PC-9 (cell line): Measurements from ENCODE around the gene ATP2C1. TPM values are rescaled to one million over a fixed set of nuclear protein-coding genes. Genes with fewer than 3 reads are reported as not detected.

Source experiments
- BruUV-seq: library from RNA; stranded (reverse); fragments of 400-500 nt; replicated peaks from 2 replicates; lab custom pipeline; 2021; lab: Mats Ljungman, UMichigan
- CTCF ChIA-PET: fragments of 300-600 bp; sonication (Branson Sonifier 250); formaldehyde crosslinking; loops from one replicate; lab custom pipeline; 2022; ENCODE audit warnings: antibody characterized with exemption; lab: Charles Lee
- POLR2A ChIA-PET: fragments of 300-600 bp; sonication (Branson Sonifier 250); formaldehyde crosslinking; loops from one replicate; lab custom pipeline; 2022; ENCODE audit warnings: antibody characterized with exemption; ENCODE audit not compliant: unreplicated experiment; lab: Charles Lee
- DNase-seq, 2 experiments: peaks; one replicate each; pipeline versions ENCODE4 v3.0.0 to v3.0.0-alpha.2; 2015 to 2022; ENCODE audit warnings: mixed read lengths in 1 of 2
- H2AFZ ChIP-seq: fragments of 200-600 bp; sonication (generic); 2 replicates; pipeline ENCODE4 v1.8.1; 2017; ENCODE audit warnings: antibody characterized with exemption
- H3F3A ChIP-seq: fragments of 200-600 bp; sonication (generic); 2 replicates; pipeline ENCODE4 v1.8.1; 2017; ENCODE audit warnings: antibody characterized with exemption, mild to moderate bottlenecking, low read depth; ENCODE audit not compliant: insufficient read depth
- H3K27ac ChIP-seq: fragments of 200-600 bp; sonication (generic); 2 replicates; pipeline ENCODE4 v1.6.1; 2016; ENCODE audit warnings: mixed run types
- H3K27me3 ChIP-seq: fragments of 200-600 bp; sonication (generic); 2 replicates; pipeline ENCODE4 v1.6.1; 2016; ENCODE audit warnings: low read depth, mixed run types; ENCODE audit not compliant: insufficient read depth
- H3K36me3 ChIP-seq: fragments of 200-600 bp; sonication (generic); 2 replicates; pipeline ENCODE4 v1.6.1; 2016; ENCODE audit warnings: low read depth, mixed run types
- H3K4me1 ChIP-seq: fragments of 200-600 bp; sonication (generic); replicated peaks from 2 replicates; pipeline ENCODE4 v1.6.1; 2016; ENCODE audit warnings: mixed run types; ENCODE audit not compliant: insufficient read depth
- H3K4me2 ChIP-seq: fragments of 200-600 bp; sonication (generic); 2 replicates; pipeline ENCODE4 v1.6.1; 2017; ENCODE audit warnings: mixed run types
- H3K4me3 ChIP-seq: fragments of 200-600 bp; sonication (generic); 2 replicates; pipeline ENCODE4 v1.6.1; 2016; ENCODE audit warnings: mixed run types
- H3K79me2 ChIP-seq: fragments of 200-600 bp; sonication (generic); 2 replicates; pipeline ENCODE4 v1.6.1; 2017; ENCODE audit warnings: low read depth, mixed run types
- H3K9me2 ChIP-seq: fragments of 200-600 bp; sonication (generic); 2 replicates; pipeline ENCODE4 v1.8.1; 2017; ENCODE audit warnings: mild to moderate bottlenecking; ENCODE audit not compliant: insufficient read depth
- H3K9me3 ChIP-seq: fragments of 200-600 bp; sonication (generic); 2 replicates; pipeline ENCODE4 v1.8.1; 2016; ENCODE audit warnings: low read depth; ENCODE audit not compliant: insufficient read depth
- H4K20me1 ChIP-seq: fragments of 200-600 bp; sonication (generic); 2 replicates; pipeline ENCODE4 v1.8.1; 2017; ENCODE audit not compliant: insufficient read depth
- EZH2 ChIP-seq: fragments of 200-600 bp; sonication (generic); IDR thresholded peaks from 2 replicates; pipeline ENCODE4 v1.8.0; 2017; ENCODE audit warnings: antibody characterized with exemption, low read depth
- intact Hi-C: fragments of 100-400 bp; cut with micrococcal nuclease; formaldehyde crosslinking; loops from one replicate; pipeline ENCODE4 v1.10.0; 2022; ENCODE audit not compliant: unreplicated experiment
- total RNA-seq: library from RNA; stranded (reverse); gene quantifications from 2 replicates; pipeline ENCODE4 v1.2.3, GENCODE V29; 2021
- TF ChIP-seq, protein P1 (sequence below): fragments of 200-600 bp; sonication (generic); conservative IDR thresholded peaks from 2 replicates; pipeline ENCODE4 v1.6.1; 2017; ENCODE audit warnings: mixed run types, antibody characterized with exemption, mild to moderate bottlenecking, moderate library complexity

ATP2C1 gene
- total RNA-seq, 1 experiment from 2014 or later: 101 TPM

DNA sequence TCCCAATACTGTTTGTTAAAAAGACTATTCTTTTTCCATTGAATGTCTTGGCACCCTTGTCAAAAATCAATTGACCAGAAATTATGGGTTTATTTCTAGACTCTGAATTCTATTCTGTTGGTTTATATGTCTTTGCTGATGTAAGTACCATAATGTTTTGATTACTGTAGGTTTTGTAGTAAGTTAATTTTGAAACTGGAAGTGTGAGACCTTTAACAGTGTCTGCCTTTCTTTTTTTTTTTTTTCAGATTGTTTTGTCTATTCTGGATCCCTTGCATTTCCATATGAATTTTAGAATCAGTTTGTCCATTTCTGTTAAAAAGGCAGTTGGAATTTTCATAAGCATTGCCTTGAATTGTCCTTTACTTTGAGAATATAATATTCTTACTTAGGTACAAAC lies 13.6 kb downstream of the ATP2C1 start:
- intact Hi-C loops: no loop called here

DNA sequence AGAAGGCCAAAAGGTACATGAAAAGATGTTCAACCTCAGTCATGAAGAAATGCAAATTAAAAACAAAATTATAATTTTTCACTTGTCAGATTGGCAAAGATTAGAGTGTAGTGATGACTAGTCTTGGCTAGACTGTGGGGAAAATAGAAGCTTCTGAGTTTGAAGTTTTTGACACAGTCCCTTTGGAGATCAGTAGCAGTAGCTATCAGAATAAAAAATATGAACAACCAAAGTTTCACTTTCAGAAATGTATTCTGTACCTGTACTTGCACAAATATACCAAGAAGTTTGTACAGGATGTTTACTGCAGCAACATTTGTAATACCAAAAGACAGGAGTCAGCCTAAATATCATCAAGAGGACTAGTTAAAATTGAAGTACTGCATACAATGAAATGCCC lies 14.1 kb downstream of the ATP2C1 start:
- no TSS peak for BruUV-seq
- peaks cover 64% of the 10 kb centered on the region for H3K79me2 ChIP-seq
- H3K4me1 ChIP-seq: no peaks in the 10 kb centered on the region
- no peak overlapping the region for H3K27ac ChIP-seq
- ChIA-PET CTCF (no interaction called here), POLR2A (no interaction called here)
- no peak overlapping the region for H3K4me2 ChIP-seq
- TF ChIP-seq EZH2: no peak
- TF ChIP-seq, protein P1, sequence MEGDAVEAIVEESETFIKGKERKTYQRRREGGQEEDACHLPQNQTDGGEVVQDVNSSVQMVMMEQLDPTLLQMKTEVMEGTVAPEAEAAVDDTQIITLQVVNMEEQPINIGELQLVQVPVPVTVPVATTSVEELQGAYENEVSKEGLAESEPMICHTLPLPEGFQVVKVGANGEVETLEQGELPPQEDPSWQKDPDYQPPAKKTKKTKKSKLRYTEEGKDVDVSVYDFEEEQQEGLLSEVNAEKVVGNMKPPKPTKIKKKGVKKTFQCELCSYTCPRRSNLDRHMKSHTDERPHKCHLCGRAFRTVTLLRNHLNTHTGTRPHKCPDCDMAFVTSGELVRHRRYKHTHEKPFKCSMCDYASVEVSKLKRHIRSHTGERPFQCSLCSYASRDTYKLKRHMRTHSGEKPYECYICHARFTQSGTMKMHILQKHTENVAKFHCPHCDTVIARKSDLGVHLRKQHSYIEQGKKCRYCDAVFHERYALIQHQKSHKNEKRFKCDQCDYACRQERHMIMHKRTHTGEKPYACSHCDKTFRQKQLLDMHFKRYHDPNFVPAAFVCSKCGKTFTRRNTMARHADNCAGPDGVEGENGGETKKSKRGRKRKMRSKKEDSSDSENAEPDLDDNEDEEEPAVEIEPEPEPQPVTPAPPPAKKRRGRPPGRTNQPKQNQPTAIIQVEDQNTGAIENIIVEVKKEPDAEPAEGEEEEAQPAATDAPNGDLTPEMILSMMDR: no peak
- intact Hi-C loops: no loop called here
- H3K4me3 ChIP-seq: no peak overlapping the region
- no peaks in the 10 kb centered on the region for H3K9me3 ChIP-seq
- DNase-seq: no peak
- H4K20me1 ChIP-seq: no peaks in the 10 kb centered on the region
- no peaks in the 10 kb centered on the region for H3K27me3 ChIP-seq
- no peaks in the 10 kb centered on the region for H3F3A ChIP-seq
- H3K36me3 ChIP-seq: 0 out of 2 replicates have a peak, but pooled peaks cover 8% of the 10 kb centered on the region
- H3K9me2 ChIP-seq: no peaks in the 10 kb centered on the region
- H2AFZ ChIP-seq: no peak overlapping the region

More for the DNA sequence above, 13.6 kb downstream of the ATP2C1 start:
- DNase-seq: no peak
- H4K20me1 ChIP-seq: no peaks in the 10 kb centered on the region
- ChIA-PET CTCF (no interaction called here), POLR2A (no interaction called here)
- H3K27ac ChIP-seq: no peak overlapping the region
- peaks cover 69% of the 10 kb centered on the region for H3K79me2 ChIP-seq
- H3K27me3 ChIP-seq: no peaks in the 10 kb centered on the region
- BruUV-seq: no TSS peak
- H3K9me3 ChIP-seq: no peaks in the 10 kb centered on the region
- 0 out of 2 replicates have a peak, but pooled peaks cover 8% of the 10 kb centered on the region for H3K36me3 ChIP-seq
- H3K4me1 ChIP-seq: no peaks in the 10 kb centered on the region
- no peak for TF ChIP-seq EZH2
- TF ChIP-seq, protein P1: no peak
- no peaks in the 10 kb centered on the region for H3K9me2 ChIP-seq
- no peak overlapping the region for H3K4me2 ChIP-seq
- no peak overlapping the region for H2AFZ ChIP-seq
- no peaks in the 10 kb centered on the region for H3F3A ChIP-seq
- H3K4me3 ChIP-seq: no peak overlapping the region

DNA sequence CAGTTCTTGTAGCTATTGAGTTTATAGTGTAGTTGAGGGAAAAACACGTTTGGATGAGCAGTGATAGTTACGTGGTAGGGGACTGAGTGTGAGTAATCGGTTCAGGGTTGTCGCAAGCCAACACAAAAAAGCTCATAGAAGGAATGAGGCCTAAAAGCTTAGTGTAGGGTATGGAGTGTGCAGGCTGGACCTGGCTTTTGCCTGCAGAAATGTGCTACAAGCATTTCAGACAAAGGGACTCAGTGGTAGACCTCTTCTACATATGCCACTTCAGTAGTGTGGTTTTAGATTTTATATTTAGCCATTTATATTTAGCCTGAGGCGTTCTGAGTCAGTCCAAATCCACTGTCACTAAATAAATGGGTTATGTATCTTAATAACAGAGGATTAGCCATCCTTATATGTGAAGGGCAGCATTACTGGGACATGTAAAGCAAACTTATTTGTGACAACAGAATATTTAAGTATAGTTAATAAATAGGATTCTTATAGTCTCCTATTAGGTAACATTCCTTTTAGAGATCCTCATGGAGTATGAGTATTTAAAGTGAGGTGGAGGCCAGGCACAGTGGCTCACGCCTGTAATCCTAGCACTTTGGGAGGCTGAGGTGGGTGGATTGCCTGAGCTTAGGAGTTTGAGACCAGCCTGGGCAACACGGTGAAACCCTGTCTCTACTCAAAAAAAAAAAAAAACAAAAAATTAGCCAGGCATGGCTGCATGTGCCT lies 21.8 kb downstream of the ATP2C1 start:
- no peak for DNase-seq
- Histone ChIP-seq H3K4me3 (no peak overlapping the region), H3K4me1 (no peaks in the 10 kb centered on the region), H3F3A (no peaks in the 10 kb centered on the region), H3K9me3 (no peaks in the 10 kb centered on the region), H2AFZ (no peak overlapping the region), H3K79me2 (peaks cover 58% of the 10 kb centered on the region), H3K36me3 (no peaks in the 10 kb centered on the region), H3K27ac (no peak overlapping the region), H3K9me2 (peaks cover 3% of the 10 kb centered on the region; the same call in 1 of the 2 replicates), H3K27me3 (no peaks in the 10 kb centered on the region), H3K4me2 (no peak overlapping the region), H4K20me1 (no peaks in the 10 kb centered on the region)
- ChIA-PET POLR2A (no interaction called here), CTCF (no interaction called here)
- BruUV-seq: no TSS peak
- intact Hi-C loops: no loop called here
- TF ChIP-seq, protein P1: no peak
- no peak for TF ChIP-seq EZH2
